OCI-LY7 (cell line): ENCODE measurements around the gene CELF6. TPM values are rescaled to one million over a fixed set of nuclear protein-coding genes. Genes with fewer than 3 reads are reported as not detected.

Experiments used
- BruUV-seq: library from RNA; stranded (reverse); fragments of 400-500 nt; replicated peaks from 2 replicates; lab custom pipeline; 2021; lab: Mats Ljungman, UMichigan
- CTCF ChIA-PET: fragments of 300-600 bp; sonication (Branson Sonifier 250); formaldehyde crosslinking; loops from one replicate; lab custom pipeline; 2022; ENCODE audit warnings: antibody characterized with exemption; ENCODE audit not compliant: unreplicated experiment; lab: Charles Lee
- POLR2A ChIA-PET: fragments of 300-600 bp; sonication (Branson Sonifier 250); formaldehyde crosslinking; loops from one replicate; lab custom pipeline; 2022; ENCODE audit warnings: antibody characterized with exemption; lab: Charles Lee
- DNase-seq: peaks from one replicate; pipeline ENCODE4 v3.0.0-alpha.2; 2015; ENCODE audit warnings: low spot score
- H2AFZ ChIP-seq: fragments of 200-600 bp; sonication (generic), shearing (Covaris generic); 2 replicates; pipeline ENCODE4 v1.6.1; 2014; ENCODE audit warnings: mild to moderate bottlenecking, antibody characterized with exemption, low read length, moderate library complexity
- H3K27ac ChIP-seq: fragments of 200-600 bp; sonication (generic); 2 replicates; pipeline ENCODE4 v1.5.1; 2014; ENCODE audit warnings: mixed run types, low read depth, mild to moderate bottlenecking, moderate library complexity, low read length, inconsistent platforms; ENCODE audit not compliant: poor library complexity, severe bottlenecking
- H3K36me3 ChIP-seq: fragments of 200-600 bp; sonication (generic); 2 replicates; pipeline ENCODE4 v1.6.1; 2014; ENCODE audit warnings: mild to moderate bottlenecking, antibody characterized with exemption, low read length, moderate library complexity, mixed read lengths; ENCODE audit not compliant: insufficient read depth
- H3K4me1 ChIP-seq: fragments of 200-600 bp; sonication (generic); 2 replicates; pipeline ENCODE4 v1.5.1; 2014; ENCODE audit warnings: mild to moderate bottlenecking, low read length; ENCODE audit not compliant: insufficient read depth, poor library complexity, severe bottlenecking
- H3K4me2 ChIP-seq: fragments of 200-600 bp; sonication (generic); 2 replicates; pipeline ENCODE4 v1.6.1; 2014; ENCODE audit warnings: mild to moderate bottlenecking, low read length
- H3K4me3 ChIP-seq: fragments of 200-600 bp; sonication (generic); 2 replicates; pipeline ENCODE4 v1.5.1; 2014; ENCODE audit warnings: mild to moderate bottlenecking, low read depth, low read length; ENCODE audit not compliant: poor library complexity, severe bottlenecking
- H3K79me2 ChIP-seq: fragments of 200-600 bp; sonication (generic); 2 replicates; pipeline ENCODE4 v1.6.1; 2016; ENCODE audit warnings: low read depth, mild to moderate bottlenecking, low read length, moderate library complexity, mixed read lengths; ENCODE audit not compliant: insufficient read depth
- H3K9me2 ChIP-seq: fragments of 200-600 bp; sonication (generic); 2 replicates; pipeline ENCODE4 v1.6.1; 2016; ENCODE audit warnings: mild to moderate bottlenecking, low read length, mixed read lengths; ENCODE audit not compliant: insufficient read depth
- H3K9me3 ChIP-seq: fragments of 200-600 bp; sonication (generic); 2 replicates; pipeline ENCODE4 v1.6.1; 2014; ENCODE audit warnings: mild to moderate bottlenecking, mixed run types, low read length, mixed read lengths
- H4K20me1 ChIP-seq: fragments of 200-600 bp; sonication (generic); 2 replicates; pipeline ENCODE4 v1.6.1; 2014; ENCODE audit warnings: mild to moderate bottlenecking, antibody characterized with exemption, low read length, moderate library complexity, mixed read lengths; ENCODE audit not compliant: insufficient read depth
- EZH2phosphoT487 ChIP-seq: fragments of 200-600 bp; sonication (generic); IDR thresholded peaks from 2 replicates; pipeline ENCODE4 v1.6.1; 2018; ENCODE audit warnings: low read depth, borderline replicate concordance, mild to moderate bottlenecking, mixed run types, antibody characterized with exemption, low read length, moderate library complexity, mixed read lengths
- intact Hi-C: fragments of 100-400 bp; cut with micrococcal nuclease; formaldehyde crosslinking; loops from one replicate; pipeline ENCODE4 v1.10.0; 2022; ENCODE audit not compliant: unreplicated experiment
- total RNA-seq, 2 experiments: library from RNA; depleted of rRNA in 1 of 2; stranded (reverse); fragments of >200 nt in 1 of 2; shearing (Covaris generic) in 1 of 2; gene quantifications; 2 replicates each; pipeline ENCODE4 v1.2.3, GENCODE V29; 2014 to 2022
- TF ChIP-seq, protein P1 (sequence below): fragments of 200-600 bp; sonication (generic); conservative IDR thresholded peaks from 2 replicates; pipeline ENCODE4 v1.5.1; 2014; ENCODE audit warnings: mild to moderate bottlenecking, antibody characterized with exemption, low read length, moderate library complexity, mixed read lengths

The CELF6 gene
- total RNA-seq, 2 experiments from 2014 or later: 0.78 to 0.79 TPM

DNA sequence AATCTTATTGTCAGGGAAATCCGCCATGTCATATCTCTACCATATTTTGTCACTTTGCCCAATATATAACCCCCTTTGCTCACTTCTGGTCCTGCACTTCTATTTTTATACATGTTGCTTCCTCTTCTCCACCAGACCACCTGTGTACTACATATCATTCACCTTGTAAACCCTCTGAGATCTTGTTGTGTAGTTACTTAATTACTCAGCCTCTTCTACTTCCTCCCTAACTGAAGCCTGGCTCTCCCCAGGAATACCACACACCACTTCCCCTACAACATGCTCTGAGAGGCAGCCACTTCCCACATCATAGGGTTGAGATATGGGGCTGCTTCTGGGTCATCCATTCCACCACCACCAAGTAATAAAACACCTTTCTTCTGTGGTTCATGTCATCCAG lies 45.9 kb upstream of the CELF6 start:
- ChIA-PET POLR2A (interaction anchor here (0.7 kb wide), 3 partner anchors 14 to 152 kb away, joined by 3 to 5 read pairs (median 4); no protein-coding TSS in a partner anchor), CTCF (no interaction called here)
- H4K20me1 ChIP-seq: no peaks in the 10 kb centered on the region
- H3K9me2 ChIP-seq: no peaks in the 10 kb centered on the region
- H3K4me1 ChIP-seq: peaks cover 12% of the 10 kb centered on the region
- peak overlapping the region; percentile 14 for H3K27ac ChIP-seq
- H3K79me2 ChIP-seq: no peaks in the 10 kb centered on the region
- peaks cover 31% of the 10 kb centered on the region for H3K36me3 ChIP-seq
- peak overlapping the region; percentile 24 for H3K4me2 ChIP-seq
- peak; percentile 23 for DNase-seq
- TF ChIP-seq EZH2phosphoT487: no peak
- TF ChIP-seq, protein P1, sequence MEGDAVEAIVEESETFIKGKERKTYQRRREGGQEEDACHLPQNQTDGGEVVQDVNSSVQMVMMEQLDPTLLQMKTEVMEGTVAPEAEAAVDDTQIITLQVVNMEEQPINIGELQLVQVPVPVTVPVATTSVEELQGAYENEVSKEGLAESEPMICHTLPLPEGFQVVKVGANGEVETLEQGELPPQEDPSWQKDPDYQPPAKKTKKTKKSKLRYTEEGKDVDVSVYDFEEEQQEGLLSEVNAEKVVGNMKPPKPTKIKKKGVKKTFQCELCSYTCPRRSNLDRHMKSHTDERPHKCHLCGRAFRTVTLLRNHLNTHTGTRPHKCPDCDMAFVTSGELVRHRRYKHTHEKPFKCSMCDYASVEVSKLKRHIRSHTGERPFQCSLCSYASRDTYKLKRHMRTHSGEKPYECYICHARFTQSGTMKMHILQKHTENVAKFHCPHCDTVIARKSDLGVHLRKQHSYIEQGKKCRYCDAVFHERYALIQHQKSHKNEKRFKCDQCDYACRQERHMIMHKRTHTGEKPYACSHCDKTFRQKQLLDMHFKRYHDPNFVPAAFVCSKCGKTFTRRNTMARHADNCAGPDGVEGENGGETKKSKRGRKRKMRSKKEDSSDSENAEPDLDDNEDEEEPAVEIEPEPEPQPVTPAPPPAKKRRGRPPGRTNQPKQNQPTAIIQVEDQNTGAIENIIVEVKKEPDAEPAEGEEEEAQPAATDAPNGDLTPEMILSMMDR: no peak
- H2AFZ ChIP-seq: no peak overlapping the region
- H3K9me3 ChIP-seq: no peaks in the 10 kb centered on the region
- no peak overlapping the region for H3K4me3 ChIP-seq
- intact Hi-C loops: no loop called here
- BruUV-seq: no TSS peak

DNA sequence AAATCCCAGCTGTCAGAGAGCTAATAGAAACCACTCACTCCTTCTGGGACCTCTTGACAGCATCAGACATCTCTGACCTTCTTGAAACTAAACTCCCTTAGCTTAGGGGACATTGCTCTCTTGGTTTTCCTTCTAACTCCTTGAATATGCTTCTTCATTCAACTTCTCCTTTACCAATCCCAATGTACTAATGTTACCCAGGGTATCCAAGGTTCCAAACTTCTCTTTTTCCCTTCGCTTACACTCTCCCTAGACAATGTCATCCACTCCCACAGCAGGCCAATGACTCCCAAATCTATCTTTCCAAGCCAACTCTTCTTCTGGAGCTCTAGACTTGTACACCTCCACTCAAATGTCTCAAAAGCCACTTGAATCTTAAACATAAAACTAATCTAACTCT lies 41.2 kb upstream of the CELF6 start:
- H3K27ac ChIP-seq: no peak overlapping the region
- no peaks in the 10 kb centered on the region for H3K79me2 ChIP-seq
- no peak for DNase-seq
- peaks cover 7% of the 10 kb centered on the region for H3K4me1 ChIP-seq
- no peaks in the 10 kb centered on the region for H3K9me3 ChIP-seq
- ChIA-PET CTCF (no interaction called here), POLR2A (interaction anchor here (1.5 kb wide), 1 partner anchor 9 kb away, joined by 3 read pairs; no protein-coding TSS in a partner anchor)
- no peaks in the 10 kb centered on the region for H3K9me2 ChIP-seq
- BruUV-seq: no TSS peak
- H3K4me3 ChIP-seq: no peak overlapping the region
- TF ChIP-seq EZH2phosphoT487: no peak
- TF ChIP-seq, protein P1: no peak
- no peaks in the 10 kb centered on the region; the same call in 1 of the 2 replicates for H4K20me1 ChIP-seq
- intact Hi-C loops: no loop called here
- no peak overlapping the region for H2AFZ ChIP-seq
- no peak overlapping the region for H3K4me2 ChIP-seq
- H3K36me3 ChIP-seq: peaks cover 6% of the 10 kb centered on the region; the same call in 1 of the 2 replicates

DNA sequence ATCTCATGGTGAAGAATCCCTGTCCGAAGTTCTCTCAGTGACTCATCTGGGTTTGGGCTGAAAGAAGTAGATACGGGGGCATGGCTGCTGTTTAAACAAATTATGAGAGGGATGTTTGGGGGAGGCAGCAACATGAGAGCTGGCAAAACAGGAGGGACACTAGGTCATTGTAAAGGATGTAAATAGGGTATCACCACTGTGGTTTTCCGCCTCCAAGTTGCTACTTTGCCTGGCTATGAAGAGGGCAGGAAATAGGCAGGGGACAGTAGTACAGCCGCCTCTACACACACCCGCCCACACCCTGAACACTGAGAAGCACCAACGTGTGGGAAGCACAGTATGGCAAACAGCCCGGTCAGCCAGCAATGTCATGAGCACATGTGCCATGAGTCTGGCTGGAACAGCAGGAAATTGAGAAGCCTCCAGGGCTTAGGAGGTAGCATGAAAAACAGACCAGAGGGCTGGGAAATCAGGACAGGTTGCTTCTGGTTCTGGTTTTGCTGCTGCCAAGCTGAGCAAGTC lies 38.8 kb upstream of the CELF6 start:
- Histone ChIP-seq H3K4me1 (no peaks in the 10 kb centered on the region), H3K79me2 (no peaks in the 10 kb centered on the region), H3K9me2 (no peaks in the 10 kb centered on the region), H4K20me1 (no peaks in the 10 kb centered on the region; the same call in 1 of the 2 replicates), H3K36me3 (peaks cover 30% of the 10 kb centered on the region), H3K4me3 (no peak overlapping the region), H2AFZ (no peak overlapping the region), H3K27ac (no peak overlapping the region), H3K4me2 (no peak overlapping the region), H3K9me3 (no peaks in the 10 kb centered on the region)
- intact Hi-C loops: no loop called here
- no TSS peak for BruUV-seq
- DNase-seq: no peak
- CTCF ChIA-PET: no interaction called here
- TF ChIP-seq EZH2phosphoT487: no peak
- TF ChIP-seq, protein P1: no peak
- POLR2A ChIA-PET: no interaction called here
